Measurements from ENCODE around the gene DUSP10.

The DUSP10 gene

DNA sequence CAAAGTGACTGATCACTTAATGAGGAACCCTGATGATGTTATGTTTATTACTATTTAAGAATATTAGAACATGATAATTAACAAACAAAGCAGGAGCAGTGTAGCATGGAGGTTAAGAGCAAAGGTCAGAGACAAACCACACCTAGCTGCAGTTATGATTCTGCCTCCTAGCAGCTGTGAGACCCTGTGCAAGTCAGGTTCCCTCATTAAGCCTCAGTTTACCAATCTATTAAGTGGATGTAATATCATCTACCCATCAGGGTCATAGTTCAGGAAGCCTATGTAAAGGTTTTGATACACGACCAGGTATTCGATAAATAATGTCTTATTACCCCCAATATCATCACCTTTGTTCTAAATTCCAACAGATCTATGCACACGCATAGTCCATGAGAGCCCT is 32.0 kb downstream of the DUSP10 start:
- TF ChIP-seq, protein P1, sequence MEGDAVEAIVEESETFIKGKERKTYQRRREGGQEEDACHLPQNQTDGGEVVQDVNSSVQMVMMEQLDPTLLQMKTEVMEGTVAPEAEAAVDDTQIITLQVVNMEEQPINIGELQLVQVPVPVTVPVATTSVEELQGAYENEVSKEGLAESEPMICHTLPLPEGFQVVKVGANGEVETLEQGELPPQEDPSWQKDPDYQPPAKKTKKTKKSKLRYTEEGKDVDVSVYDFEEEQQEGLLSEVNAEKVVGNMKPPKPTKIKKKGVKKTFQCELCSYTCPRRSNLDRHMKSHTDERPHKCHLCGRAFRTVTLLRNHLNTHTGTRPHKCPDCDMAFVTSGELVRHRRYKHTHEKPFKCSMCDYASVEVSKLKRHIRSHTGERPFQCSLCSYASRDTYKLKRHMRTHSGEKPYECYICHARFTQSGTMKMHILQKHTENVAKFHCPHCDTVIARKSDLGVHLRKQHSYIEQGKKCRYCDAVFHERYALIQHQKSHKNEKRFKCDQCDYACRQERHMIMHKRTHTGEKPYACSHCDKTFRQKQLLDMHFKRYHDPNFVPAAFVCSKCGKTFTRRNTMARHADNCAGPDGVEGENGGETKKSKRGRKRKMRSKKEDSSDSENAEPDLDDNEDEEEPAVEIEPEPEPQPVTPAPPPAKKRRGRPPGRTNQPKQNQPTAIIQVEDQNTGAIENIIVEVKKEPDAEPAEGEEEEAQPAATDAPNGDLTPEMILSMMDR (IDR thresholded peaks at IDR 0.05; ENCODE audit: low read depth, low read length, missing control alignments), result no peak
- DNase-seq, result no peak
- H3K36me3 ChIP-seq (replicated peaks), result no peaks in the 10 kb centered on the region
- no peak overlapping the region for H3K27ac ChIP-seq
- H3K4me3 ChIP-seq (ENCODE audit: low read depth, low read length), result no peak overlapping the region
- H3K27me3 ChIP-seq (replicated peaks), result no peaks in the 10 kb centered on the region
- in situ Hi-C loops (cut with HindIII; ENCODE audit: low pct_ligation_motif_present, low sequenced_read_pairs), result no loop called here

DNA sequence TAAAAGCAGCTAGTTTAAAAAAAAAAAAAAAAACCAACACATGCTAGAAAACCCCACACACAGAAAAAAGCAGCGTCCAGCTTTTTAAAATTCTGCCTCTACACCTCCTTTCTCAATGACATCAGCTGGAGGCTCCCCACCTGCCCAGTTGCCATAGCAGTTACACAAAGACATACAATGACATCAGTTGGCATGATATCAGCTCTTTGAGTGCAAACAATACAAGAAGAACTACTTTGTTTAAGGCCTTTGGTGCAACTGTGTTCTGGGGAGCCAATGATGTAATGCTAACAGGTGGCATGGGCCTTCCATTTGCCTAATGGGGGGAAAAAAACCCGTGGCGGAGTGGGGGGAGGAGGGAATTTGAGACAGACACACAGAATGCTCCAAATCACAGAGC is 32.9 kb downstream of the DUSP10 start:
- TF ChIP-seq, protein P1 (IDR thresholded peaks at IDR 0.05; ENCODE audit: low read depth, low read length, missing control alignments), result no peak
- no peaks in the 10 kb centered on the region for H3K36me3 ChIP-seq (replicated peaks)
- no peak overlapping the region for H3K27ac ChIP-seq
- no peaks in the 10 kb centered on the region for H3K27me3 ChIP-seq (replicated peaks)
- in situ Hi-C loops (cut with HindIII; ENCODE audit: low pct_ligation_motif_present, low sequenced_read_pairs), result no loop called here
- H3K4me3 ChIP-seq (ENCODE audit: low read depth, low read length), result no peak overlapping the region
- DNase-seq, result no peak

DNA sequence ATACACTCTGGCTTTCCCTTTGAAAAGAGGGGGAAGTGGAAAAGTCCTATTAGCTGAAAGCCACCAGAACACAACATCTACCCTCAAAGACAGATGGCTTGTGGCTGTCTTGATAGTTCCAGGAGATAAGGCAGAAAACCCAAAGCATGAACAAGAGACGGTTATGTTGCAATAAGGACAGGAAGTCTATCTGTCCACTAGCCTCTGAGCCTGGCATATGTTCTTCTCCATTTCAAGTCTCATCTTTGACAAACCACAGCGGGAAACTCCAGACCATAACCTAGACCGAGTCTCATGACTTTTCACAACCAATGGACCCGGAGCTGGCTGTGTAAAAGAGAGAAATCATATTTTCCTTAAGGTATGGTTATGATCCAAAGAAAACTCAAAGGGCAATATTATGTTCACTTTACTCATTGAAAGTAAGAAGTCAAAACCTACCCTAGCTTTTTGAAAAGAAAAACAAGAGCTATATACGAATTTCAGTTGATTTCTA is 33.8 kb downstream of the DUSP10 start:
- H3K4me3 ChIP-seq (ENCODE audit: low read depth, low read length), result no peak overlapping the region
- no peaks in the 10 kb centered on the region for H3K36me3 ChIP-seq (replicated peaks)
- DNase-seq, result peak; percentile 38
- no peak overlapping the region for H3K27ac ChIP-seq
- H3K27me3 ChIP-seq (replicated peaks), result no peaks in the 10 kb centered on the region
- TF ChIP-seq, protein P1 (IDR thresholded peaks at IDR 0.05; ENCODE audit: low read depth, low read length, missing control alignments), result no peak
- in situ Hi-C loops (cut with HindIII; ENCODE audit: low pct_ligation_motif_present, low sequenced_read_pairs), result no loop called here

DNA sequence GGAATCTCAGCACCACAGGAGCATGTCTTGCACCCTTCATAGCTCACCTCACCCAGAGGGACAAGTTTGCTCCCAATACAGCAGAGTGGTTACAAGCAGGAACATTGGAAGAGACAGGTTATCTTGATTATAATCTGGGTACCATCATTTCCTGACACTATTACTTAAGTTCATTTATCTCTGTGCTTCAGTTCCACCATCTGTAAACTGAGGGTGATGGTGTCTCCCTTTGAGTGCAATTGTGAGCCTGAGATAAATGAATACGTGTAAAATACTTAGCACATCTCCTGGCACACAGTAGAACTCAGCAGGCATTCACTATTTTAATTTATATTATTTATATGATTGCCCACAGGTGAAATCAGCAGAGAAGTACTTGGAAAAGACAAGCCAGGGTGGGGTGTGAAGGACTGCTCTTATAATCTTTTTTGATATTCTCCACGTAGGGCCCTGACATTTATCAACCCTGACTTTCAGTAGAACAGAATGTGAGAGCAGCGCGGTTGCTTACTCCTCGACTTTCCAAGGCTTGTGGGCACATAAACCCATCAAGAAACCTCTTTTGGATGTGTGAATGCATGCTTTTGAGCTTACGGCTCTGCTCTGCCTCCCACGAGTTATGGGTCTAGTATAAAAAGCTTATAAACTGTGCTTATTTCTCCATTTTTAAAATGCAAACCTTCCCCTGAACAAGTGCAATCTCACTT is 34.9 kb downstream of the DUSP10 start:
- H3K27ac ChIP-seq, result no peak overlapping the region
- no peaks in the 10 kb centered on the region for H3K36me3 ChIP-seq (replicated peaks)
- DNase-seq, result no peak
- H3K27me3 ChIP-seq (replicated peaks), result no peaks in the 10 kb centered on the region
- TF ChIP-seq, protein P1 (IDR thresholded peaks at IDR 0.05; ENCODE audit: low read depth, low read length, missing control alignments), result no peak
- no peak overlapping the region for H3K4me3 ChIP-seq (ENCODE audit: low read depth, low read length)
- in situ Hi-C loops (cut with HindIII; ENCODE audit: low pct_ligation_motif_present, low sequenced_read_pairs), result no loop called here

DNA sequence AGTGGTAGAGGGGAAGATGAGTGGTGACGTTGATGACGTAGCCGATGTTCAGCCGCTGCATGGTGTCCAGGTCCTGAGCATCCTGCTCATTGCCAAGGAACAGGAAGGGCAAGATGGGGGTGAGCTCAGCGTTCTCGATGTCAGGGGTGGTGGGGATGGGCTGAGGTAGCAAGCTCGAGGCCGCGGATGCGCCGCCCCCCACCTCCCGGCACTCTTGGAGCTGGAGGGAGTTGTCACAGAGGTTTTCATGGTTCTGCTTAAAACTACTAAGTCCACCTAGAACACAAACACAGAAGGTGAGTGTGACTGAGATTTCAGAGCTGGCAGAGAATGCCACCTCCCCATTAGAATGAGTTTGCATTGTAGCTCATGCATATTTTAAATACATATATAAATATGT is 35.7 kb downstream of the DUSP10 start:
- DNase-seq, result no peak
- H3K27me3 ChIP-seq (replicated peaks), result no peaks in the 10 kb centered on the region
- in situ Hi-C loops (cut with HindIII; ENCODE audit: low pct_ligation_motif_present, low sequenced_read_pairs), result no loop called here
- H3K4me3 ChIP-seq (ENCODE audit: low read depth, low read length), result no peak overlapping the region
- H3K36me3 ChIP-seq (replicated peaks), result no peaks in the 10 kb centered on the region
- H3K27ac ChIP-seq, result no peak overlapping the region
- TF ChIP-seq, protein P1 (IDR thresholded peaks at IDR 0.05; ENCODE audit: low read depth, low read length, missing control alignments), result no peak

DNA sequence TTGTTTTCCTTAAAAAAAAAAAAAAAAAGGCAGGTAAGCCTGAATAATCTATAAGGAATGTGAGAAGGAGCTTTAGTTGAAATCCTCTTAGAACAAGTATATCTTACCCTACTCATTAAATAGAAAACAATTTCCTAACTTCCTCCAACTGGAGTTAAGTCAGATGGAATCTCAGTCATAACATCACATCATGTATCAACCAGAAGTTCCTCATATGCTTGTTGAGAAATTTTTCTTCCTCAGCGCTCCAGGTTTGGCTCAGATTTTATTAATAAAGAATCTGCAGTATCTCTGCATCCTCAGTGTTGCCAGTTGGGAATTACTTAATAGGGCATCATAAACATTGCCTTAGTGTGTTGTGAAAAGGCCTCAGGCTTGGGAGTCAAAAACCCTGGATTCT is 37.6 kb downstream of the DUSP10 start:
- Histone ChIP-seq H3K36me3 (replicated peaks) (no peaks in the 10 kb centered on the region), H3K27ac (no peak overlapping the region), H3K27me3 (replicated peaks) (no peaks in the 10 kb centered on the region), H3K4me3 (ENCODE audit: low read depth, low read length) (no peak overlapping the region)
- in situ Hi-C loops (cut with HindIII; ENCODE audit: low pct_ligation_motif_present, low sequenced_read_pairs), result no loop called here
- TF ChIP-seq, protein P1 (IDR thresholded peaks at IDR 0.05; ENCODE audit: low read depth, low read length, missing control alignments), result no peak
- DNase-seq, result no peak
